K562 (cell line): Measurements from ENCODE around the gene NRXN3. TPM values are rescaled to one million over a fixed set of nuclear protein-coding genes. Genes with fewer than 3 reads are reported as not detected.

Experiments
- ATAC-seq: fragments of 200-7000 bp; cut with Tn5 transposase; 3 replicates; pipeline ENCODE4 v1.9.1; 2020; ENCODE audit warnings: moderate library complexity
- BruUV-seq: library from RNA; stranded (reverse); fragments of 400-500 nt; replicated peaks from 2 replicates; lab custom pipeline; 2021; lab: Mats Ljungman, UMichigan
- CTCF ChIA-PET: fragments of 300-600 bp; formaldehyde crosslinking; extraction: SDS; loops from one replicate; lab custom pipeline; 2021; ENCODE audit warnings: low intra/inter-chr PET ratio; lab: Yijun Ruan, JAX
- POLR2A ChIA-PET: fragments of 300-600, 350-650 bp; sonication (Branson Sonifier 250); formaldehyde crosslinking; extraction: SDS; loops from one replicate; lab custom pipeline; 2021; ENCODE audit warnings: antibody characterized with exemption, inconsistent platforms; lab: Yijun Ruan, JAX
- DNase-seq, 4 experiments: peaks; one replicate each; pipeline versions ENCODE4 v3.0.0 to v3.0.0-alpha.2; 2011 to 2018; ENCODE audit warnings: low spot score in 3 of 4, mixed read lengths in 3 of 4; ENCODE audit errors: extremely low read depth in 1 of 4
- FAIRE-seq: peaks from 2 replicates; lab custom pipeline; 2011; peaks lifted over from hg19 to GRCh38; lab: Jason Lieb, UNC
- H2AFZ ChIP-seq: 2 replicates; pipeline ENCODE4 v1.6.0; 2011; ENCODE audit warnings: low read depth, low read length, control low read depth, inconsistent platforms
- H3K27ac ChIP-seq: fragments of 200-600 bp; 3 replicates; pipeline ENCODE4 v1.8.0; 2011; ENCODE audit warnings: low read depth, mild to moderate bottlenecking, control low read depth, inconsistent platforms, low read length, moderate library complexity, mixed read lengths; ENCODE audit errors: extremely low read depth
- H3K27me3 ChIP-seq, 2 experiments: fragments of 300-600 bp in 1 of 2; 2 replicates in 1 of 2; 3 replicates in 1 of 2; pipeline versions ENCODE4 v1.6.0 to v1.8.0; 2011; ENCODE audit warnings: inconsistent platforms in 2 of 2, low read length in 2 of 2, mild to moderate bottlenecking in 1 of 2, mixed read lengths in 1 of 2, moderate library complexity in 1 of 2; ENCODE audit not compliant: control insufficient read depth in 2 of 2, insufficient read depth in 2 of 2
- H3K36me3 ChIP-seq: fragments of 300-600 bp; 3 replicates; pipeline ENCODE4 v1.8.0; 2011; ENCODE audit warnings: mild to moderate bottlenecking, low read length, inconsistent platforms; ENCODE audit not compliant: control insufficient read depth, insufficient read depth
- H3K4me1 ChIP-seq, 2 experiments: fragments of 200-600 bp in 1 of 2; replicated peaks in 1 of 2; 2 replicates in 1 of 2; 3 replicates in 1 of 2; pipeline versions ENCODE4 v1.5.1 to v1.8.0; 2011; ENCODE audit warnings: inconsistent platforms in 2 of 2, low read length in 2 of 2, mild to moderate bottlenecking in 1 of 2, mixed read lengths in 1 of 2, moderate library complexity in 1 of 2; ENCODE audit not compliant: control insufficient read depth in 2 of 2, insufficient read depth in 2 of 2
- H3K4me2 ChIP-seq: 2 replicates; pipeline ENCODE4 v1.6.1; 2011; ENCODE audit warnings: low read length, control low read depth, inconsistent platforms, mixed read lengths; ENCODE audit not compliant: insufficient read depth
- H3K4me3 ChIP-seq: fragments of 200-600 bp; sonication (generic), shearing (Covaris generic); 2 replicates; pipeline ENCODE4 v1.5.1; 2016; ENCODE audit warnings: control low read depth, inconsistent platforms
- H3K79me2 ChIP-seq: fragments of 200-600 bp; 3 replicates; pipeline ENCODE4 v1.8.0; 2011; ENCODE audit warnings: low read length, inconsistent platforms; ENCODE audit not compliant: control insufficient read depth, insufficient read depth
- H3K9ac ChIP-seq, 2 experiments: 2 replicates each; pipeline versions ENCODE4 v1.6.0 to v1.6.1; 2011; ENCODE audit warnings: low read depth in 2 of 2, low read length in 2 of 2, control low read depth in 1 of 2, inconsistent platforms in 1 of 2, mild to moderate bottlenecking in 1 of 2, mixed read lengths in 1 of 2; ENCODE audit not compliant: insufficient read depth in 1 of 2
- H3K9me1 ChIP-seq: one replicate; pipeline ENCODE4 v1.6.0; 2011; ENCODE audit warnings: inconsistent platforms, mild to moderate bottlenecking, low read length, moderate library complexity; ENCODE audit not compliant: control insufficient read depth, insufficient read depth
- H3K9me3 ChIP-seq: replicated peaks from 2 replicates; pipeline ENCODE4 v1.5.1; 2011; ENCODE audit warnings: low read depth, low read length, inconsistent platforms; ENCODE audit not compliant: control insufficient read depth, insufficient read depth
- H4K20me1 ChIP-seq: replicated peaks from 2 replicates; pipeline ENCODE4 v1.6.1; 2011; ENCODE audit warnings: low read length, inconsistent platforms, mixed read lengths; ENCODE audit not compliant: control insufficient read depth, insufficient read depth
- ETV1 ChIP-seq: fragments of 450-650 bp; conservative IDR thresholded peaks from 2 replicates; pipeline ENCODE4 v1.6.1; 2016; ENCODE audit warnings: missing genetic modification characterization, control low read depth, low read depth, missing compliant biosample characterization
- HIVEP1 ChIP-seq: fragments of 250-450 bp; sonication (Bioruptor Pico); IDR thresholded peaks from 2 replicates; pipeline ENCODE4 v1.4.0; 2020; ENCODE audit warnings: mild to moderate bottlenecking
- MAFG ChIP-seq: fragments of 450-650 bp; conservative IDR thresholded peaks from 2 replicates; pipeline ENCODE4 v1.6.1; 2016; ENCODE audit warnings: missing genetic modification characterization, missing compliant biosample characterization
- PTBP1 ChIP-seq: fragments of 200-400 bp; formaldehyde crosslinking; IDR thresholded peaks from 2 replicates; pipeline ENCODE4 v1.6.1; 2017; ENCODE audit warnings: low read depth, low read length
- TEAD1 ChIP-seq, 2 experiments: fragments of 450-650 bp in 1 of 2; sonication (generic) in 1 of 2; formaldehyde crosslinking; IDR thresholded peaks; 2 replicates each; pipeline versions ENCODE4 v1.4.0 to v1.8.0; 2020 to 2022; ENCODE audit warnings: mild to moderate bottlenecking in 2 of 2, missing genetic modification reagents in 1 of 2
- ZNF165 ChIP-seq: fragments of 250-450 bp; sonication (Bioruptor Pico); IDR thresholded peaks from 2 replicates; pipeline ENCODE4 v1.4.0; 2020; ENCODE audit warnings: borderline replicate concordance
- WGBS: fragments of 100-300 bp; shearing (Covaris generic); methylation state at CpG from one replicate; pipeline ENCODE4 v1.1.6; 2016; ENCODE audit warnings: low coverage, mixed read lengths; ENCODE audit not compliant: insufficient coverage; ENCODE audit errors: missing lambda C conversion rate; 5-methylcytosine and 5-hydroxymethylcytosine counted together
- in situ Hi-C: fragments of 300-500 bp; cut with MboI; formaldehyde crosslinking; loops from 4 replicates; pipeline ENCODE4 v1.15.0; 2018; ENCODE audit warnings: inconsistent platforms, mixed read lengths
- intact Hi-C: fragments of 100-400 bp; cut with micrococcal nuclease; formaldehyde crosslinking; loops from 2 replicates; pipeline ENCODE4 v1.14.2; 2022
- polyA plus RNA-seq, 8 experiments: library from polyadenylated mRNA; depleted of rRNA in 4 of 8; stranded (reverse) in 5 of 8; unstranded in 3 of 8; fragments of >200 nt; fragmentation: Nextera tagmentation in 2 of 8; fragmentation: Illumina TruSeq in 1 of 8; extraction: Ambion mirVana in 2 of 8; extraction: Trizol in 1 of 8; gene quantifications; 2 replicates each; pipeline versions ENCODE4 v1.2.1 to v1.2.3, GENCODE V29; 2011 to 2014; ENCODE audit warnings: inconsistent platforms in 1 of 8, missing spikeins in 1 of 8
- total RNA-seq, 7 experiments: library from RNA; depleted of rRNA in 6 of 7; stranded (reverse); fragments of >200 nt in 6 of 7; fragmentation: Illumina TruSeq in 2 of 7; extraction: Trizol in 2 of 7; gene quantifications; 2 replicates each; pipeline versions ENCODE4 v1.2.1 to v1.2.3, GENCODE V29; 2011 to 2021; ENCODE audit warnings: low replicate concordance in 1 of 7
- TF ChIP-seq, protein P1 (sequence below): sonication (generic); formaldehyde crosslinking; IDR thresholded peaks from 2 replicates; pipeline ENCODE4 v1.8.0; 2023; ENCODE audit warnings: mild to moderate bottlenecking, missing genetic modification reagents

NRXN3 gene
- total and polyA plus RNA-seq, 9 of the 15 experiments (the other 6 are each of a cell fraction or from before 2014, with no cell fraction given), result 0.09 TPM; not detected in 8

DNA sequence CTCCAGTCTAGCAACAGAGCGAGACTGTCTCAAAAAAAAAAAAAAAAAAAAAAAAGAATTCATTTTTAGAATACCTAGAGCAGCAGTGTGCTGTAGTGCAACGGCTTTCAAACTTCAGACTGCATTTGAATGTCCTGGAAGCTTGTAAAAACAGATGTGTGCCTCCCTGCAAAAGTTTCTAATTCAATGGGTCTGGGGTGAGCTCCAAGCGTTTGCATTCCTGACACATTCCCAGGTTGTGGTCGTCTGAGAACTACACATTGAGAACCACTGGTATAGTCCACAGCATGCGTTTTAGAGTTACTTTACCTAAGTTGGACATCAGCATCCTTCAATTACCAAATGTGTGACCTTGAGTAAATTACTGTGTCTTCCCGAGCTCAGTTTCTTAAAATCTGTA lies 816.8 kb downstream of the NRXN3 start:
- TF ChIP-seq PTBP1 (no peak), TEAD1 (CRISPR knock-in tag; IDR thresholded peaks at IDR 0.05) (no peak), ETV1 (tag) (no peak), ZNF165 (CRISPR knock-in tag) (no peak), MAFG (no peak), HIVEP1 (CRISPR knock-in tag) (no peak)
- TF ChIP-seq, protein P1, sequence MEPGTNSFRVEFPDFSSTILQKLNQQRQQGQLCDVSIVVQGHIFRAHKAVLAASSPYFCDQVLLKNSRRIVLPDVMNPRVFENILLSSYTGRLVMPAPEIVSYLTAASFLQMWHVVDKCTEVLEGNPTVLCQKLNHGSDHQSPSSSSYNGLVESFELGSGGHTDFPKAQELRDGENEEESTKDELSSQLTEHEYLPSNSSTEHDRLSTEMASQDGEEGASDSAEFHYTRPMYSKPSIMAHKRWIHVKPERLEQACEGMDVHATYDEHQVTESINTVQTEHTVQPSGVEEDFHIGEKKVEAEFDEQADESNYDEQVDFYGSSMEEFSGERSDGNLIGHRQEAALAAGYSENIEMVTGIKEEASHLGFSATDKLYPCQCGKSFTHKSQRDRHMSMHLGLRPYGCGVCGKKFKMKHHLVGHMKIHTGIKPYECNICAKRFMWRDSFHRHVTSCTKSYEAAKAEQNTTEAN (CRISPR knock-in tag), result no peak
- BruUV-seq, result no TSS peak
- in situ Hi-C loops (no loop called here), intact Hi-C loops (no loop called here)
- Histone ChIP-seq H3K4me3 (no peak overlapping the region), H3K27me3 (no peaks in the 10 kb centered on the region), H3K9me1 (no peaks in the 10 kb centered on the region), H3K27ac (no peak overlapping the region), H4K20me1 (no peaks in the 10 kb centered on the region), H3K36me3 (no peaks in the 10 kb centered on the region), H3K9ac (no peak overlapping the region), H3K4me1 (no peaks in the 10 kb centered on the region), H3K79me2 (no peaks in the 10 kb centered on the region), H3K9me3 (no peaks in the 10 kb centered on the region), H2AFZ (no peak overlapping the region), H3K4me2 (no peak overlapping the region)
- ChIA-PET POLR2A (interaction anchor here (0.7 kb wide), 1 partner anchor 41 kb away, joined by 3 read pairs; no protein-coding TSS in a partner anchor), CTCF (no interaction called here)
- no peak for FAIRE-seq
- ATAC-seq, result no peak
- no peak for DNase-seq
- 6% methylated on average over 4 of the region's 6 CpGs for WGBS
